Adipocyte (in vitro differentiated cells): ENCODE measurements around the gene GARIN1A.

Experiments used
- DNase-seq: peaks from one replicate; pipeline ENCODE4 v3.0.0-alpha.2; 2015; ENCODE audit warnings: low read depth
- H3K27me3 ChIP-seq: replicated peaks from 2 replicates; pipeline ENCODE4 v1.7.0; 2013; ENCODE audit warnings: mild to moderate bottlenecking, low read length, moderate library complexity; ENCODE audit not compliant: control insufficient read depth, insufficient read depth
- H3K36me3 ChIP-seq: 2 replicates; pipeline ENCODE4 v1.7.0; 2013; ENCODE audit warnings: low read length, mild to moderate bottlenecking, moderate library complexity; ENCODE audit not compliant: control insufficient read depth, insufficient read depth, severe bottlenecking
- H3K4me1 ChIP-seq: 2 replicates; pipeline ENCODE4 v1.7.0; 2013; ENCODE audit warnings: mild to moderate bottlenecking, low read length, moderate library complexity; ENCODE audit not compliant: control insufficient read depth, insufficient read depth
- H3K4me3 ChIP-seq: 2 replicates; pipeline ENCODE4 v1.7.0; 2013; ENCODE audit warnings: mild to moderate bottlenecking, low read length, moderate library complexity
- H3K9ac ChIP-seq: 2 replicates; pipeline ENCODE4 v1.7.0; 2013; ENCODE audit warnings: mild to moderate bottlenecking, low read length, moderate library complexity
- H3K9me3 ChIP-seq: 2 replicates; pipeline ENCODE4 v1.7.0; 2013; ENCODE audit warnings: mild to moderate bottlenecking, low read length, moderate library complexity; ENCODE audit not compliant: control insufficient read depth

Gene GARIN1A

DNA sequence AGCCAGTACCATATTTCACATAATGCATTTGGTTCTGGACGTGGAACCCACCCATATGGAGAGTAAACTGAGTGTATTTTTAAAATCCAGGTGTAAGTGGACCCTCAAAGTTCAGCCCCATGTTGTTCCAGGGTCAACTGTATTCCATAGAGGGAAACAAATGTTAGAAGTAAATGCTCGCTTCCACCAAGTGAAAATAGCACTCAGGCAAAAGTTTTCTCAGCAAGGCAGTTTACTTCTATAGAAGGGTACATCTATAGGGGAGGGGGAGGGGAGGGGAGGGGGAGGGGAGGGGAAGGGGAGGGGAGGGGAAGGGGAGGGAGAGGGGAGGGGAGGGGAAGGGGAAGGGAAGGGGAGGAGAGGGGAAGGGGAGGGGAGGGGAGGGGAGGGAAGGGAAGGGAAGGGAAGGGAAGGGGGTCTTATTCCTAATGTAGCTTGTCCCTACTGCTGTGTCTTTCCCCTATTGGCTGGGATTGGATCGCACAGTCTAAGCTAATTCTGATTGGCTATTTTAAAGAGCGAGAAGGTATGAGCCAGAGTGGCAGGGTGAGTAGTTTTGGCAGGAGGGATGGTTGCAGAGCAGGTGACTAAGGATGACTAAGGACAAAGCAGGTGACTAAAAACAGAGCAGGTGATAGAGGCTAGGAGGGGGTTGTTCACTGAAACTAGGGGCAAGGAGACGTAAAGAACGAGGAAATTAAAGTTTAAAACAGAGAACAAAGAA, 29.1 kb downstream of the GARIN1A start:
- no peak overlapping the region for H3K9ac ChIP-seq
- no peaks in the 10 kb centered on the region for H3K9me3 ChIP-seq
- H3K27me3 ChIP-seq = no peaks in the 10 kb centered on the region
- no peak for DNase-seq
- no peak overlapping the region for H3K4me3 ChIP-seq
- peaks cover 19% of the 10 kb centered on the region for H3K4me1 ChIP-seq
- no peaks in the 10 kb centered on the region for H3K36me3 ChIP-seq

DNA sequence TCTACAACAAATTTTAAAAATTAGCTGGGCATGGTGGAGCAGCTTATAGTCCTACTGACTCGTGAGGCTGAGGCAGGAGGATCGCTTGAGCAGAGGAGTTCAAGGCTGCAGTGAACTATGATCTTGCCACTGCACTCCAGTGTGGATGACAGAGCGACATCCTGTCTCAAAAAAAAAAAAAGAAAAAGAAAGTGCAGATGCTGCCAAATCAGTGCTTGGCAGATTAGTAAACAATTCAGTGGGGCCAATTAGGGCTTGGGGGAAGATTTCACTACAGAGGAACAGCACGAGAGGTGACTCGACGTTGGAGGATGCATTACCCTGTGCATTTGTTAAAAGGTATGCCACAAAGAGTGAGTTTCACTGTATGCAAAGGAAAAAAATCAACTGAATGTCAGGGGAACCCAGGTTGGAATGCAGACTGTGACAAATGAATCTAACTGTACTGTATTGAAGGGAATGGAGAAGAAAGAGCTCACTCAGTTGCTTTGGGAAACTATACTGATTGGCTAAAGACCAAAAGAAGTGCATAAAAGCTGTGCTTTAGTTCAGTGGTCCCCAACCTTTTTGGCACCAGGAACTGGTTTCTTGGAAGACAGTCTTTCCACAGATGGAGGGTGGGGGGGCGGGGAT, 31.6 kb downstream of the GARIN1A start:
- H3K27me3 ChIP-seq = no peaks in the 10 kb centered on the region
- H3K9me3 ChIP-seq = no peaks in the 10 kb centered on the region
- peaks cover 10% of the 10 kb centered on the region for H3K4me1 ChIP-seq
- H3K9ac ChIP-seq = no peak overlapping the region
- H3K4me3 ChIP-seq = no peak overlapping the region
- no peaks in the 10 kb centered on the region for H3K36me3 ChIP-seq
- DNase-seq = peak; percentile 35

DNA sequence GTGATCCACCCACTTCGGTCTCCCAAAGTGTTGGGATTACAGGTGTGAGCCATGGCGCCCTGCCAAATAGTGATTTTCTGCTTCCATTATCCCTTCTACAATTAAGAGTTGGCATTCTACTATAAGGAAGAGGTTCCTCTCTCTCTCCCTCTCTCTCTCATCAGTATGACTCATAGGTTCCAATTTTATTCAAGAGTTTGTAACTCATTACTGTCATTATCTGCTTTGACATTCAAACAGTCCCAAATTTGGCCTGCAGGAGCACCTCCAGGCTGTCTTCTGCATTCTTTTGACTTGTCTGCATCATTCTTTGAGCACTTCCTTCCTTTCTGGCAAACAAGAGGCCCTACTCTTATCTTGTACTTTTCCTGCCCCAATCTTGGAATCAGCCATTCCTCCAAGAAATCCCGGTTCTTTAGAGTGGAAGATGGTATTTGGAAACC, 33.8 kb downstream of the GARIN1A start:
- Histone ChIP-seq H3K4me3 (no peak overlapping the region), H3K4me1 (peaks cover 16% of the 10 kb centered on the region), H3K9me3 (no peaks in the 10 kb centered on the region), H3K27me3 (no peaks in the 10 kb centered on the region), H3K36me3 (no peaks in the 10 kb centered on the region), H3K9ac (no peak overlapping the region)
- DNase-seq = peak; percentile 19

DNA sequence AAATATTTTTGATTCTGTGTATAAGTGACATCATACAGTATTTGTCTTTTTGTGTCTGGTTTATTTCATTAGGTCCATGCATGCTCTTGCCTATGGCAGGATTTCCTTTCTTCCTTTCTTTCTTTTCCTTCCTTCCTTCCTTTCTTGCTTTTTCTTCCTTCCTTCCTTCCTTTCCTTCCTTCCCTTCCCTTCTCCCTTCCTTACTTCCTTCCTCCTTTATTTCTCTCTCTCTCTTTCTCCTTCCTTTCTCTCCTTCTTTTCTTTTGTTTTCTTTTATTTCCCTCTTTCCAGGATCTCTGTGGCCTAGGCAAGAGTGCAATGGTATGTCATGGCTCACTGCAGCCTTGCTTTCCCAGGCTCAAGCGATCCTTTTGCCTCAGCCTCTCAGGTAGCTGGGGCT, 35.7 kb downstream of the GARIN1A start:
- H3K9ac ChIP-seq = no peak overlapping the region
- H3K4me1 ChIP-seq = peaks cover 16% of the 10 kb centered on the region
- no peaks in the 10 kb centered on the region for H3K27me3 ChIP-seq
- no peaks in the 10 kb centered on the region for H3K36me3 ChIP-seq
- no peak overlapping the region for H3K4me3 ChIP-seq
- no peak for DNase-seq
- peaks cover 4% of the 10 kb centered on the region for H3K9me3 ChIP-seq

DNA sequence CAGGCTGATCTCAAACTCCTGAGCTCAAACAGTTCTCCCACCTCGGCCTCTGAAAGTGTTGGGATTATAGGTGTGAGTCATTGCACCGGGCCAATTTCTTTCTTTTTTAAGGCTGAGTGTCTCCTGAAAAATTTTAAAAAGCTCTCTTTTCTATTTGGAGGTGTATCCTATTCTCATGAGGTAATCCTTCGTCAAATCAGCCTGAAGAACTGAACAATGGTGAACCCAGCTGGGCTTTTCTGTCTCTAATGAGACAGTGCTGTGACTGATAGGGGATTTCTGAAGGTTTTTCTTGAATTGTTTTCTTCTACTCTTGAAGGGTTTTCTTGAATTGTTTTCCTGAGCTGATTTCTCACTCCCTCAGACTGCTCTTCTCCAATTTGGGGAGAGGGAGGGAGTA, 36.1 kb downstream of the GARIN1A start:
- no peaks in the 10 kb centered on the region for H3K36me3 ChIP-seq
- peaks cover 5% of the 10 kb centered on the region for H3K9me3 ChIP-seq
- DNase-seq = no peak
- H3K9ac ChIP-seq = no peak overlapping the region
- no peaks in the 10 kb centered on the region for H3K27me3 ChIP-seq
- peaks cover 16% of the 10 kb centered on the region for H3K4me1 ChIP-seq
- no peak overlapping the region for H3K4me3 ChIP-seq

DNA sequence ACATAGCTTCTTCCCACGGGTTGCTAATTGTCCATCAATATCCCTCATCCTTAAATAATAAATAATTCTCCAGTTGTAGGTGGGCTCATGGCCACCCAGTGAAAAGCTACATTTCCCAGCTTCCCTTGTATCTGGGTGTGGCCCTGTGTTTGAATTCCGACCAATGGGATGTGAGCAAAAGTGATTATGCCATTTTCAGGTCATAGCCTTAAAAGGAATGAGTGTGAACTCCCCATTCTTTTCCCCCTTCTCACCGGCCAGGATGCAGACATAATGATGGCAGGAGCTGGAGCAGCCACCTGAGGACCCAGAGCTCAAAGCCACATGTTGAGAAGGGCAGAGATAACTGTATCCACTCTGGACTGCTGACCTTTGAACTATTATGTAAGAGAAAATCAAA, 36.7 kb downstream of the GARIN1A start:
- DNase-seq = no peak
- Histone ChIP-seq H3K36me3 (no peaks in the 10 kb centered on the region), H3K9me3 (peaks cover 5% of the 10 kb centered on the region), H3K27me3 (no peaks in the 10 kb centered on the region), H3K4me3 (no peak overlapping the region), H3K9ac (no peak overlapping the region), H3K4me1 (peaks cover 13% of the 10 kb centered on the region)

DNA sequence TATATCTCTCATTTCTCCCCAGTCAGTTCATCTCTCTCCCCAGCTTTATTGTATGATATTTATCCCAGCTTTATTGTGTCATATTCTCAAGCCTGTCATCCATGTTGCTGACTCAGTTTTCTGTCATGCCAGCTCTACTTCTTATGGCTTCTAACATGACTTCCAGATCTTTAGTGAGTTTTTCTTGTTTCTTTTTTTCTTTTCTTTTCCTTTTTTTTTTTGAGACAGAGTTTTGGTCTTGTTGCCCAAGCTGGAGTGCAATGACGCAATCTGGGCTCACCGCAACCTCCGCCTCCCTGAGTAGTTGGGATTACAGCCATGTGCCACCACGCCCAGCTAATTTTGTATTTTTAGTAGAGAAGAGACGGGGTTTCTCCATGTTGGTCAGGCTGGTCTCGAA, 38.4 kb downstream of the GARIN1A start:
- Histone ChIP-seq H3K36me3 (no peaks in the 10 kb centered on the region), H3K27me3 (peaks cover 3% of the 10 kb centered on the region), H3K9me3 (peaks cover 5% of the 10 kb centered on the region), H3K4me1 (peaks cover 7% of the 10 kb centered on the region), H3K4me3 (no peak overlapping the region), H3K9ac (peak overlapping the region; percentile 9)
- no peak for DNase-seq

DNA sequence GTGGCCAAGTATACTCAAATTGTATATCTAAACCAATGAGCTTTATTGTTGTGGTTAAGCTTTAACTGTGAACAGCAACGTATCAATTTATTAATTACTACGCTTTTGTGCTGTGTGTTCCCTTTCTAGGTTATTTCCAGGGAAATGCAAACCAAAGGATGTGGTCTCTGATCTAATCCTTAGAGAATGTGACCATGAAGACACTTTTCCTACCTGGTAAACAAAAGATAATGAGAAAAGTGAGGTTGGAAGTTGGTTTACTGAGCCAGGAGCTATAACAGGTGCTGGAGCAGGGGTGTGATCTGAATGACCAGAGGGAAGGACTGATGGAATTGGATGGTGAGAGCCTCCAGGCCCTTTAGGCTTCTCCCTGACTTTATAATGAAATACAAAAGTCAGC, 41.7 kb downstream of the GARIN1A start:
- H3K4me3 ChIP-seq = no peak overlapping the region
- H3K4me1 ChIP-seq = peaks cover 7% of the 10 kb centered on the region
- no peaks in the 10 kb centered on the region for H3K36me3 ChIP-seq
- peaks cover 11% of the 10 kb centered on the region for H3K27me3 ChIP-seq
- peaks cover 5% of the 10 kb centered on the region for H3K9me3 ChIP-seq
- no peak for DNase-seq
- no peak overlapping the region for H3K9ac ChIP-seq

DNA sequence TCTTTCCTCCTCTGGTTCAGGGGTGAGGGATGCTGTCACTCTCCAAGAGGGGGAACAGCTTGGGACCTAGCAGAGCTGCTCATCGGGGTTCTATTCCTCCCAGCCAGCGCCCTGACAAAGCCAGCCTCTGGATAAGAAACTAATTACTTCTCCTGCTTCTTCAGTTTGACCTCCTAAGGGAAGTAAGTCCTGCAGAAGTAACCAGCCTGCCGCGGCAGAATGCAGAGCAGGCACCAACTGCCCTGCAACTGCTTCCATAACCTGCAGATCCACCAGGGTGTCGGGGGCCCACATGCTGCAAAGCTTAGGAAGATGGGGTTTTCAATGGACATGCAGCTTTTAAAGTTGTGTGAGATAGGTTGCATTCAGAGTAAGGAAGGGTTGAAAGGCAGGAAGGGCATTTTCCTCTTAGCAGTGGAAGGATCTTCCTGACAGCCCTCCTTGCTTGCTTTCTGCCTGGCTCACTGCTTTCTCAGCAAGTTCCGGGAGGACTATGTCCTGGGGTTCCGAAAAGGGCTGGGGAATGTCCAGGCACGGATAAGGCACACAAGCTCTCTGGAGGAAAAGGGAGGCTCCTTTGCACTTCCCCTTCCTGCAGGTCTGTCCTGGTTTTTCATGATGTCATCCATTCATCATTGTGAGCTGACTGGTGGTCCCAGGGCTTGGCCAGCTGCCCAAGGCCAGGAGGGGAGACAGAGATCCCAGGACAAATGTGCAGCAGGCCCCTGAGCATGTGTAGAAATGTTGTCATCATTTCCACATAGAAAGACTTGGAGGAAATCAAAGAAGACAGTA, 42.8 kb downstream of the GARIN1A start:
- Histone ChIP-seq H3K27me3 (peaks cover 11% of the 10 kb centered on the region), H3K9me3 (peaks cover 5% of the 10 kb centered on the region), H3K36me3 (no peaks in the 10 kb centered on the region), H3K4me1 (peaks cover 6% of the 10 kb centered on the region), H3K9ac (no peak overlapping the region), H3K4me3 (no peak overlapping the region)
- no peak for DNase-seq

DNA sequence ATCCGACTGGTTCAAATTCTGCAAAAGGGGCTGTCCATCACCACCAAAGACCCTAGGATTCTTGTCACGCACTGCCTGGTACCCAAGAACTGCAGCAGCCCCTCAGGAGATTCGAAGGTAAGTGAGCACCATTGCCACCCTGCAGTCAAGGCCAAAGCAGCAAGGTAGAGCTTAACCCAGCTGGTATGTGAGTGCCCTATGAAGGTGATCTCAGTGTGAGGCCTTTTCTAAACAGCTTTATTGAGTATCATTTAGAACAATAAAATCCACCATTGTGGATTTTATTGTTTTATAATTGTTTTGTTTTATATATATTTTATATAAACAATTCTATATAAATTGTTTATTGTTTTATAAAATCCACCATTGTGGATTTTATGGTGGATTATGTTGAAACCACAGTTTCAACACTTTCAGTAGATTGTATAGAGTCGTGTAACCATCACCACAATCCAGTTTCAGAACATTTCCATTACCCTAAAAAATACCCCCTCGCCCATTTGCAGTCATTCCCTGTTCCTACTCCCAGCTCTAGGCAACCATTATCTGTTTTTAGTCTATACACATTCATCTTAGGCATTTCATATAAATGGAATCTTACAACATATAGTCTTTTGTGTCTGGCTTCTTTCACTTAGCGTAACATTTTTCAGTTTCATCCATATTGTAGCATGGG, 47.0 kb downstream of the GARIN1A start:
- Histone ChIP-seq H3K36me3 (no peaks in the 10 kb centered on the region), H3K27me3 (peaks cover 11% of the 10 kb centered on the region), H3K9me3 (no peaks in the 10 kb centered on the region), H3K4me3 (no peak overlapping the region), H3K4me1 (no peaks in the 10 kb centered on the region), H3K9ac (no peak overlapping the region)
- no peak for DNase-seq

DNA sequence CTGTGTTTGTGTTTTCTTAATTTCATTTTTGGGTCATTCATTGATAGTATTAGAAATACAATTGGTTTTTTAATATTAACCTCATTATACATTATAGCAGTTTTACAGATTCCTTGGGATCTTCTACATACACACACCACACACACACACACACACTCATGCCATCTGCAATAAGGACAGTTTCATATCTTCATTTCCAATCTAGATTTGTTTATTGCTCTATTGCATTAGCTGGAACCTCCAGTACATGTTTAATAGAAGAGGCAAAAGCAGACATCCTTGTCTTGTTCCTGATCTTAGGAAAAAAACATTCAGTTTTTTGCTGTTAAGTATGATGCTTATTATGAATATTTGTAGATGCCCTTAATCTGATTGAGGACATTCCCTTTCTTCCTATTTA, 49.3 kb downstream of the GARIN1A start:
- H3K9me3 ChIP-seq = no peaks in the 10 kb centered on the region
- H3K9ac ChIP-seq = no peak overlapping the region
- H3K36me3 ChIP-seq = no peaks in the 10 kb centered on the region
- peaks cover 4% of the 10 kb centered on the region for H3K27me3 ChIP-seq
- no peaks in the 10 kb centered on the region for H3K4me1 ChIP-seq
- no peak for DNase-seq
- no peak overlapping the region for H3K4me3 ChIP-seq
